Left colon (tissue), 2 donors: ENCODE measurements around the gene MRS2. TPM values are rescaled to one million over a fixed set of nuclear protein-coding genes. Genes with fewer than 3 reads are reported as not detected.
A peak's percentile ranks its signal among the peaks of the same experiment; 100 is the strongest.

ENCODE experiments used
- ATAC-seq: fragments of 200-7000 bp; cut with Tn5 transposase; one replicate; pipeline ENCODE4 v1.9.1; 2020; ENCODE audit warnings: mild to moderate bottlenecking, moderate library complexity
- DNase-seq, 2 donors: peaks; one replicate each; pipeline ENCODE4 v3.0.0-alpha.2; 2020
- intact Hi-C, 2 donors: fragments of 100-400 bp; cut with DNase I in 1 of 2; cut with micrococcal nuclease in 1 of 2; formaldehyde crosslinking; loops; one replicate each; pipeline versions ENCODE4 v1.11.2 to v1.14.0; 2022; cut with DNase I, micrococcal nuclease
- total RNA-seq, 2 donors: library from RNA; stranded (reverse); fragmentation: NEBNext Ultra II Directional; extraction: Animal tissue kit (Norgen Biotek cat#: 25700); gene quantifications; one replicate each; pipeline ENCODE4 v1.2.1, GENCODE V29; 2021
- donor health status: DM: no; HTN: no; CAD: no.
- donor health status: DM: yes; HTN: yes; CAD: no.

The MRS2 gene
- total RNA-seq, 2 donors from 2014 or later = 26.1 to 26.2 TPM

DNA sequence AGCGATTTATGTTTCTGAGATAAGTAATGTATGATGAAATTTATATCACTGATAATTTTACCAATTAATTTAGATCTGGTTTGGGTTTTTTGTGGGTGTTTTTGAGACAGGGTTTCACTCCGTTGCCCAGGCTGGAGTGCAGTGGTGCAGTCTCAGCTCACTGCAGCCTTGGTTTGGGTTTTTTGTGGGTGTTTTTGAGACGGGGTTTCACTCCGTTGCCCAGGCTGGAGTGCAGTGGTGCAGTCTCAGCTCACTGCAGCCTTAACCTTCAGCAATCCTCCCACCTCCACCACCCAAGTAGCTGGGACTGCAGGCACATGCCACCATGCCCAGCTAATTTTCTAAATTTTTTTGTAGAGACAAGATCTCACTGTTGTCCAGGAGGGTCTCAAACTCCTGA, 13.0 kb downstream of the MRS2 start:
- ATAC-seq (no peak), DNase-seq (no peak)
- intact Hi-C loops = loop anchor here in 1 of 2 donors (10.0 kb wide), 1 partner anchor 279 kb away; no protein-coding TSS in a partner anchor

DNA sequence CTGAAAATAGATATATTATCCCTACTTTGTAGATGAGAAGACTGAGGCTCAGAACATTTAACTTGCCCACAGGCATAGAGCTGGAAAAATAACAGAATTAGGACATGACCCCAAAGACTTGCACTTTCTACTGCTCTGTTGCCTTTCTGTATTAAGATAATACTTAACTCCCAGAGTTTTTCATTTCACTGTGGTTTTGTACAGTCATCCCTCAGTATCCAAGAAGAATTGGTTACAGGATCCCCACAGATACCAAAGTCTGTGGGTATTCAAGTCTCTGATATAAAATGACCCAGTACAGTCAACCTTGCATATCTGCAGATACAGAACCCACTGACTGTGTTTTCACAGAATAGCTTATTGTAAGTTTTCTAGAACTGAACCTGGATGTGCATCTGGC, 16.8 kb downstream of the MRS2 start:
- intact Hi-C loops = loop anchor here in 1 of 2 donors (10.0 kb wide), 1 partner anchor 275 kb away; no protein-coding TSS in a partner anchor
- DNase-seq (no peak), ATAC-seq (no peak)

DNA sequence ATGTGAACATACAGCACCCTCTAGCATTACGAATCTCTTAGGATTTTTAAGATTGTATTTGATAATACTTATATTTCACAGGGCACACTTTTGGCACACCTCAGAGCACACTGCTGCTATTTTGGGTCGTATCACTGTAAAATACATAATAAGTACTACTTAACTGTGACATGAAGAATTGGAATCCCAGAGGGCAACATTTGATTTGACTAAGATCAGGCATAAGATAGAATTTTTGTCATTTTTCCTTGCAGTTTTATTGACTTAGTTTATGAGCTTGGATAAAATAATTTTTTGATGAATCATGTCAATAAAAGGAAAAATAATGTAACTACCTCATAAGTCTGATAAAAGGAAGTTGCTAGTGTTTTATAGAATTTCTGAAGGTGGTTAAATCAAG, 22.4 kb downstream of the MRS2 start:
- intact Hi-C loops = no loop called here
- ATAC-seq = no peak
- DNase-seq = no peak

DNA sequence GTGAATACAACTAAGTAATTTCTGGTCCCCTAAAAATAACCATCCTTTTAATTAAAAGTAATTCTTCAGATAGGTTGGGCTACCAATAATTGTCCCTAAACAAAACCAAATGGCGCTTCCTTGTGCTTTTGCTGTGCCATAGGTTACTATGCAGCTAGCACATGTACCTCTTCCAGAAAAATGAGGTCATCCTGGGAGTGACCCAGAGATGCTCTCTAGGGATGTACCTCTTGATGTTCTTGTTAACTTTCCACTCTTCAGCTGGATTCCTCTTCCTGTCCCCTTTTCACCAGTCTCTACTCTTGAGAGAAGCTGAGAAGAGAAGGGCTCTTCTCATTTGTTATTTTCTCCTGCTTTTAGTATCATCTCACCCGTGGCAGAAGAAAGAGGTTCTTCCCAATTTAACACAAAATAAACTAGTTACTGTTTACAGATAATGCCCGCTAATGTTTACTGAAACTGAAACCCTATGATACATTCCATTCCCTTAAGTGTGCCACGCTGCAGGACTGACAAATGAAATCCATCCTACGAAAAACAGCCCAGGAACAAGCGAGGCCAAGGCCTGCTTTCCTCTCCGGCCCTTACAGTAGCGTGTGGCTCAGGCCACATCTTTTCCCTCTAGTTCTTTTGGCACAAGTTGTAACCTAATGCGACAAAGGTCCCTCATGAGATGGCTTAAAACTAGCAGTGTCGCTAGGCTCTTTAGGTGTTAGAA, 24.2 kb downstream of the MRS2 start:
- intact Hi-C loops = no loop called here
- no peak for ATAC-seq
- no peak for DNase-seq

DNA sequence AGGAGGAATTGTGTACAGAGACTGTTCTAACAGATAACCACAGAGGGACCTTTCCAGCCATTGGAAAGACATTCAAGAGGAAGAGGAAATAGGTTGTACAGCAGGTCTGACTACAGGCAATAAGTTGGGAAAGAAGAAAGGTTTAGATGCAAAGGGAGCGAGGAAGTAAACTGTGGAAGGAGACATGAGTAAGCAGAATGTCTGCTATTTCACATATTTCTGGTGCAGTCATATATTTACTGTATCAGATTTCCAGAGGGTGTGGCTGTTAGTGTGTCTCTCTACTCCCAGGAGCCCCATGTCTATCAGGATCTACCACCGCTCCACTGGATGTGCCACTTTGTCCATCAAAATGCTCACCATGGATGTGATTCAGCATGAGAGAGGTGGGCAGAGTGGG, 25.9 kb downstream of the MRS2 start:
- ATAC-seq (no peak), DNase-seq (no peak)
- intact Hi-C loops = no loop called here

DNA sequence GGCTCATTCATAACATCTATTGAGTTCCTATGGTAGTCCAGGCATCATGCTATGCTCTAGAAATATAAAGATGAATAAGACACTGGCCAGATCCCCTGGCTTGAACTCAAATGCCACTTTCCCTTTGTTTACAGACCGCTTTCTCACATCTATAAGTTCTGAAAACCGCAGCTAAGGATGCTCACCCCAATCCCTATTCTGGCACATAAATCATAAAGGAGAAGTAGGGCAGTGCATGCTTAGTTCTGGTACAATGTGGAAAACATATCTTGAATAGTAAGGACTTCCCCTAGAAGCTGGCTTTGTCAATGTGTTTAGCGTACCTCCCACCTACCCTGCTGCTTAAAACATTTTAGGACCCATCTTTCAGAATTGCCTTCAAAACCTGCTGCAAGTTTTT, 26.4 kb downstream of the MRS2 start:
- ATAC-seq (no peak), DNase-seq (no peak)
- intact Hi-C loops = no loop called here

DNA sequence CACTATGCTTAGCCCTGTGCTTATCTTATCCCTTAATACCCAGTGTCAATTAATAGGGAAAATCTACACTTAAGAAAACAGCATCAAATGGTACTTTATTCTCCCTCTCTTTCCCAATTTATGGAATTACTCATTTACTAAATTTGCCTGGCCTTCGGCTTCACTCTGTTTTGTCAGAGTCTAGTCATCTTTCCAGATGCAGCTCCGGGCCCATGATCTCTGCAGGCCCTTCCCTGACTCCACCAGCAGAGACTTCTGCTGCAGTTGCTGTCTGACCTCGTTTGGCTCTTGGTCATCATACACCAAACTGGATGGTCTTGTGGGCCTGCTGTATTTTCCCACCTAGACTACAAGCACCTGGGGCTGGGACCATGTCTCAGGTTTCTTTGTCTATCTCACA, 27.4 kb downstream of the MRS2 start:
- intact Hi-C loops = no loop called here
- no peak for DNase-seq
- no peak for ATAC-seq

DNA sequence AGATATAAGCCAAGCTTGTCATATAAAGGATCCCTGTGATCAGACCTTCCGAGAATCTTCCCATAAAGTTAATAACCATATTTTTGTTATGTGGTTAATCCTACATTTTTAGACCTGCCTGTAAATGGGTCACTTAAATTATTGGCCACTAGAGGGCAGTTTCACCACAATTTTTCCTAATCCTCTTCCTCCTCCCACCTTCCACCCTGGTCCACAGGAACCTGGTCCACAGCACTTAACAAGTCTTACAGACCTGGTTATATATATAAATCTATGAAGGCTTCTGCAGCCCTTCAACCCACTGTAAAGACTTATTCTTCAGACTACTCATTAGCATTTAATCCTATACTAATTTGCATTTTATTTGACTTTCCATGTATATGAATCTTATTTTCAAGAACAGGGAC, 28.3 kb downstream of the MRS2 start:
- ATAC-seq (peak; percentile 64), DNase-seq (no peak)
- intact Hi-C loops = no loop called here

DNA sequence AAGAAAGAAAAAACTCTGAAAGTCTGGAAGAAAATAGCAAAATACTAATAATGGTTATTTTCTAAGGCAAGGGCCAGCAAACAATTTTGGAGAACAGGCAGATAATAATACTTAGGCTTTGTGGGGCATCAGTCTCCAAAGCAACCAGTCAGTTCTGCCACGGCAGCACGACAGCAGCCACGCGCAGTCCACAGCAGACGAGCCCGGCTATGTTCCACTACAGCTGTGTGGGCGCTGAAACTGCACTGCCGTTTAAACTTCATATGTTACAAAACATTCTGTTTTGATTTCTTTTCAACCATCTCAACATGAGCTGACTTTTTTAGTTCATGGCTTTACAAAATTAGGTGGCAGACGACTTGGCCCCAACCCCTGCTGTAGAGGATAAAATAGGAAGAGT, 29.9 kb downstream of the MRS2 start:
- no peak for ATAC-seq
- intact Hi-C loops = no loop called here

DNA sequence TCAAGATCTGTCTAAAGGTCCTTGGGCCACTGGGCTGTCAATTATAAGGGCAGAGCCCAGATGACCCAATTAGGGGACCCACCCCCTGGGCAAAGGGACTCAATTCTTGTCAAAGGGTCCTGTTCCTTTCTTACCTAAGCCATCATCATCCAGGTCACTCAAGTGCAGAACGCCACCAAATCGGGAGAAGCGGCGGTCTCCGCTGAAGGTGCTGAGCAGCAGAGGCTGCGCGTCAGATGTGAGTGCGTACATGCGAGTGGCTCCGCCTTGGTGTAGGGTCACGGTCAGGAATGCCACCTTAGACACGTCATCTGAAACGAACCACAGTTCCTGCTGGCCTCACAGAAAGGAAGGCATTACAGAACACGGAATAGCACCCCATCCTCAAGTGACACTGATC, 34.2 kb downstream of the MRS2 start:
- intact Hi-C loops = no loop called here
- no peak for DNase-seq
- no peak for ATAC-seq

More for the DNA sequence above, 29.9 kb downstream of the MRS2 start:
- no peak for DNase-seq

DNA sequence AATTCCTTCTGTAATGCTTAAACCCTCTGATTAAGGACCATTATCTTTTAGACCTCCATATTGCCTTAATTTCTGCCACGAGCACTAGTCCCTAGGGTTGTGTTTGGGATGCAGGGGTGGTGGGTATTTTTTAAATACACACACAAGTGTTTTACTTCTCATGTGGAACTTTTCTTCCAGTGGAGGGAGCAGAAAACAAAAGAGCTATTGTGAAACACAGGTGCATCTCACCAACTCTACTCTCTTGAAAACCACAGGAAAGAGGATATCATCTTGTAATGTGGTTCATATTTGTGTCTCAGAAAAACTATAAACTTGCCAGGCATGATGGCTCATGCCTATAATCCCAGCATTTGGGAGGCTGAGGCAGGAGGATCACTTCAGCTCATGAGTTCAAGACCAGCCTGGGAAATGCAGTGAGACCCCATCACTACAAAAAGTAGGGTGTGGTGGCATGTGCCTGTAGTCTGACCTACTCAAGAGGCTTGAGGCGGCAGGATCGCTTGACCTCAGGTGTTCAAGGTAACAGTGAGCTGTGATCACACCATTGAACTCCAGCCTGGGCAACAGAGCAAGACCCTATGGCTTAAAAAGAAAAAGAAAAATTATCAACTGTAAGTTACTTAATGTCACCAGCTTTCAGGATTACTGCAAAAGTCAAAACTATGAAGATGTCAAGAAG, 37.3 kb downstream of the MRS2 start:
- intact Hi-C loops = no loop called here
- ATAC-seq = no peak
- DNase-seq = no peak

DNA sequence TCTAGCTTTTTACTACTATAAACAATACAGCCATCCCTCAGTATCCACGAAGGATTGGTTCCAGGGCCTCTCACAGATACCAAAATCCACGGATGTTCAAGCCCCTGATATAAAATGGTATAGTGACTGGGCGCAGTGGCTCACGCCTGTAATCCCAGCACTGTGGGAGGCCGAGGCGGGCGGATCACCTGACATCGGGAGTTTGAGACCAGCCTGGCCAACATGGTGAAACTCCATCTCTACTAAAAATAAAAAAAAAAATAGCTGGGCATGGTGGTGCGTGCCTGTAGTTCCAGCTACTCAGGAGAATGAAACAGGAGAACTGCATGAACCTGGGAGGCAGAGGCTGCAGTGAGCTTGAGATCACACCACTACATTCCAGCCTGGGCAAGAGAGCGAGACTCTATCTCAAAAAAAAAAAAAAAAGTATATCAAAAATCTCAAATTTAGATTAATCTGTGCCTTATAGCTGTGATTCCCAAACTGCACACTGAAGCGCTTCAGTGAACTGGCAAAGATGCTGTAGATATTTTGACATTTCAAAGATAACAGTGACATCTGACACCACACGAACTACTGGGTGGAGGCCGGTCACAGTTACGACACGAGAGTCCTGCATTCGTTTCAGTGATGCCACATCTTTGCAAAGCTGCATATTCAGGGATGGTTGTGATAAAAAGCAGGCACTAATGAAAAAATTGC, 38.3 kb downstream of the MRS2 start:
- no peak for DNase-seq
- ATAC-seq = no peak
- intact Hi-C loops = no loop called here

DNA sequence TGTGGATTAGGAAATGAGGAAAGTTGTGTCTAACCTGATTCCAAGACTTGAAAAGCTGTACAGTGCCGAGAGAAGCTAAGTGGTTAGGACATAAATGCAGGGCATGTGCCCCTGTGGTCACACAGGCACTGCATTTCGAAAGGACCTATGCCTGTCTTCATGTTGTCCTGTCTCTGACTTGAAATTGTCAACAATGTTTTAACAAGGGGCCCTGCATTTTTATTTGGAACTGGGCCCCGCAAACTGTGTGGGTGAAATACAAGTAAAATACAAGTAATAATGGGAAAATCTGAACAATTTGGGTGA, 38.8 kb downstream of the MRS2 start:
- DNase-seq = no peak
- no peak for ATAC-seq
- intact Hi-C loops = no loop called here

DNA sequence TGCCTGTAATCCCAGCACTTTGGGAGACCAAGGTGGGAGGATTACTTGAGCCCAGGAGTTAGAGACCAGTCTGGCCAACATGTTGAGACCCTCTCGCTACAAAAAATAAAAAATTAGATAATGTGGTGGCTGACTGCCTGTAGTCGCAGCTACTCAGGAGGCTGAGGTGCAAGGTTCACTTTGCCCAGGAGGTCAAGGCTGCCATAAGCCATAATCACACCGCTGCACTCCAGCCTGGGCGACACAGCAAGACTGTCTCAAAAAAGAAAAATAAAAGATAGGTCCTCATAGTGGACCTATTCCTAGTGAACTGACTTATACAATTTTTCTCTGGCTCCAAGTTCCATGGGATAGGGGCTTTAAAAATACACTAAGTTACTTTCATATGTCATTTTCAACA, 41.9 kb downstream of the MRS2 start:
- ATAC-seq (no peak), DNase-seq (no peak)
- intact Hi-C loops = no loop called here

DNA sequence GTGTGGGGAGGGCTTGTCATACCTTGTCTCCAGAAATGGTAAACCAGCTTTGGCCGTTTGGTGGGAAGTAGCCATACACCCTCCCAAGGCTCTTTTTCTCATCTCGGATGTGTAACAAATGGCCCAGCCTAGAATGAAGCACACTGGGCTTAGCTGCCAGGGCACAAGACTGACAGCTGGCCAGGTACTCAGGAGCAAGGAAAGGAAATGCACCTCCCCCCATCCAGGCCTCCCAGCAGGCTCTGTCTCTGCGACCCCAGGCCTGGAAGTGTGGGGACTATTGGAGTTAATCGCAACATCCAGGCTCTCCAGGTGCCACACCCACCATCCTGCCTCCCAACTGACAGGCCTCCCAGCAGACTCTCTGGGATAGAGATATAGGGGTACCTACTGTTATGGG, 43.0 kb downstream of the MRS2 start:
- no peak for DNase-seq
- intact Hi-C loops = no loop called here
- no peak for ATAC-seq

DNA sequence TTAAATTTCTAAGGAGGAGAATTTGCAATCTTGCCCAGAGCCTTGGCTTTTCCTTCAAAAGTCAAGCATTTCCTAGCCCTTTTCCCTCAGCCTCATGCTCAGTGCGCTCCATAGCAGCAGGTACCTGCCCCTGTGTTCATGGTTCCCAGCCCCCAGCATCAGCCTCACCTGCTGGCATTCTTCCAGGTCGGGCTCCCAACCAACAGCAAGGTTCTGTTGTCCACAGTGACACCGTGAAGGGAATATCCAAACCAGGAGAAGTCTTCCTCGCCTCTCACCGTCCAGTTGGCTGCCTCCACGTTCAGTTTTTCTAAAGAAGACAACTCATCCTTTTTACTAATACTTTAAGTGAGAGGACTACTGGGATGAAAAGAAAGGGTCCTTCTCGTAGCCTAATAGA, 43.9 kb downstream of the MRS2 start:
- no peak for DNase-seq
- no peak for ATAC-seq
- intact Hi-C loops = no loop called here

DNA sequence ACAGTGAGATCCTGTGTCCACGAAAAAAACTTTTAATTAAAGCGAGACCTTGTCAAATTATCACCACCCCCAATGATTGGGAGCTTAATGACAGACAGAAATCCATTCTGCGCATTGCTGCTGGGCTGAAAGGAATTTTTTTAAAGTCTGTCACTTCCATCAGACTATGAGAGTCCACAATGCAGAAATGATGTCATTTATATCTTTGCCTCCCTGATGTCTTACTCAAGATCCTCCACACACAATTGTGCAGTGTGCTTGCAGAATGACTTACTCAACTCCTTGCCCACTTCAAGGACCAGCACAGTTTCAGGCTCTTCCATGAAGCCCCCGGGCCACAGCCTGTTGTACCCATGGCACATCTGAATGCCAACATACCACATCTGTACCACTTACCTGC, 45.7 kb downstream of the MRS2 start:
- ATAC-seq (no peak), DNase-seq (no peak)
- intact Hi-C loops = no loop called here

DNA sequence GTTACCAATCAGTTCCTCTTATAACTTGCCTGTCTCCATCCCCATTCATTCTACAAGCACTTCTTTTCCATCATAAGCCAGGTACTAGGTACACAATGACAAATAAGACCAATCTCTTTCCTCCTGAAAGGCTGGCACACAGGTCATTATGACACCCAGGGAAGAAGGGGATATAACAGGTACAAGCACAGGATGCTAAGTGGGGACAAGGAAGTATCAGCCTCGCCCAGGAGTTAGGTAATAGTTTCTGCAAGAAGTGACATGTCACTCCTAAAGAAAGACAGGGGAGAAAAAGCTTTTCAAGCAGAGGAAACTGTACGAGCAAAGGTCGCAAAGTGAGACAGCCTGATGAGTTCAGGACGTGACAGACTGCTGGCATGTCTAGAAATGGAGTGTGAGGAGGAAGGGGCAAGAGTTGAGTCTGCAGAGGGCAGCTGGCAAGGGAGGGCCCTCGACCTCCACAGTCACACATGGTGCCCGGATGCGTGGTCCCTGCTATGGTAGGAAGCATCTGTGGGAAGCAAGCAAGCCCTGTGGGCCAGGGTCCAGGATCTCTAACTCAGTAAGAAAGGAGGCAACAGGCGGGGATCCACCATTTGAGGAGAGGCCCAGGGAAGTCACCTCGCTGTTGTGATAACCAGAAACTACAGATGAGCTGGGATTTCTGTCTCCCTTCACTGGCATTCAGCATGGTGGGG, 46.2 kb downstream of the MRS2 start:
- no peak for ATAC-seq
- intact Hi-C loops = no loop called here
- no peak for DNase-seq

DNA sequence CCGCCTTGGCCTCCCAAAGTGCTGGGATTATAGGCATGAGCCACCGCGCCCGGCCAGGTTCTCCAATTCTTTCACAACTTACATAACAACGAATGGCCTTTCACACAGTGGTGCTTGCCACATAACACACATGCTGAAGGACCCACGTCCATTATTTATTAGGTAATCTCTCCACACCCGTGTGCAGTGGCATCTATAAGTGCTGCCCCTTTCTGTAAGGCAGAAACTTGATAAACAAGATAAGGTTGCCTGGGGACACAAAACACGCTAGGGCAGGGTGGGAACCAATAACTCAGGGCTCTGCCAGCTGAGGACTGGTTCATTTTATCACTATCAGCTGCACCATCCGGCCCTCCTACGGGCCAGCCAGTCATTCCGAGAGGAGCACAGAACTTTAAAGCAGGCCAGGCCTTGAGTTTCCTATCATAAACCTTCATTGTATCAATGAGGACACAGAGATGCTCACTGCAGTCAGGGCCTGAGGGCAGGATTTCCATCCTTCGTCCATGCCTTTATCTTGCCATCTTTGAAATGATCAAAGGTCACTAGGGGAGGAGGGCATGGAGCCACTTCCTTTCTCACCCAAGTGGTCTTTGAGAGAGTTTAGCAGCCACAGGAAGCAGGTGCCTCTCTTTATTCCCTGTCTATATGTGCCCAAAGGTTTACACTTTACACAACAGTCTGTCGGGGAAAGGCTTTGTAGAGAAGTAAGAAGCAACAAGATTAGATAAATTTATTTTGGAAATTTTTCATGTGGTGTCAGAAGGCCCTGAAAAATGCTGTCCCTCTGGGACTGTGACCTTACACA, 49.0 kb downstream of the MRS2 start:
- intact Hi-C loops = no loop called here
- no peak for DNase-seq
- no peak for ATAC-seq
